Stomach smooth muscle (tissue), 2 donors: ENCODE measurements around the gene PARD3B.

Source experiments
- H3K27ac ChIP-seq: one replicate; pipeline ENCODE4 v1.7.0; 2013; ENCODE audit warnings: mild to moderate bottlenecking, low read length, inconsistent platforms
- H3K27me3 ChIP-seq, 2 donors: one replicate each; pipeline ENCODE4 v1.7.0; 2013; ENCODE audit warnings: low read length in 2 of 2; ENCODE audit not compliant: insufficient read depth in 2 of 2, control insufficient read depth in 1 of 2
- H3K36me3 ChIP-seq, 2 donors: one replicate each; pipeline ENCODE4 v1.7.0; 2013; ENCODE audit warnings: low read length in 2 of 2; ENCODE audit not compliant: control insufficient read depth in 2 of 2, insufficient read depth in 2 of 2
- H3K4me1 ChIP-seq: one replicate; pipeline ENCODE4 v1.7.0; 2013; ENCODE audit warnings: low read length; ENCODE audit not compliant: control insufficient read depth, insufficient read depth
- H3K4me3 ChIP-seq, 2 donors: one replicate each; pipeline ENCODE4 v1.7.0; 2013; ENCODE audit warnings: low read length in 2 of 2
- H3K9ac ChIP-seq, 2 donors: one replicate each; pipeline ENCODE4 v1.7.0; 2013; ENCODE audit warnings: low read length in 2 of 2, mild to moderate bottlenecking in 1 of 2
- H3K9me3 ChIP-seq, 2 donors: one replicate each; pipeline ENCODE4 v1.7.0; 2013; ENCODE audit warnings: low read length in 2 of 2; ENCODE audit not compliant: control insufficient read depth in 2 of 2
- donor health status: healthy.
- donor health status: Pancreatic carcinoma.

Gene PARD3B

GRCh38 chr2:205117125-205117524 lies 571.9 kb downstream of the PARD3B start:
- Histone ChIP-seq H3K9ac (no peak overlapping the region), H3K4me1 (no peaks in the 10 kb centered on the region), H3K27ac (no peak overlapping the region), H3K4me3 (no peak overlapping the region), H3K9me3 (no peaks in the 10 kb centered on the region), H3K36me3 (no peaks in the 10 kb centered on the region), H3K27me3 (no peaks in the 10 kb centered on the region)

GRCh38 chr2:205119136-205119535 lies 573.9 kb downstream of the PARD3B start:
- H3K9me3 ChIP-seq: no peaks in the 10 kb centered on the region
- H3K9ac ChIP-seq: no peak overlapping the region
- no peaks in the 10 kb centered on the region for H3K4me1 ChIP-seq

GRCh38 chr2:205128726-205129125 lies 583.5 kb downstream of the PARD3B start:
- Histone ChIP-seq H3K9ac (no peak overlapping the region), H3K4me3 (no peak overlapping the region), H3K36me3 (peaks cover 0 to 5% of the 10 kb centered on the region in 2 donors), H3K9me3 (no peaks in the 10 kb centered on the region), H3K27me3 (no peaks in the 10 kb centered on the region), H3K4me1 (no peaks in the 10 kb centered on the region), H3K27ac (no peak overlapping the region)

More at GRCh38 chr2:205119136-205119535, 573.9 kb downstream of the PARD3B start:
- H3K36me3 ChIP-seq: no peaks in the 10 kb centered on the region
- H3K27ac ChIP-seq: no peak overlapping the region
- no peaks in the 10 kb centered on the region for H3K27me3 ChIP-seq
- H3K4me3 ChIP-seq: no peak overlapping the region

GRCh38 chr2:205129531-205129930 lies 584.3 kb downstream of the PARD3B start:
- Histone ChIP-seq H3K27me3 (no peaks in the 10 kb centered on the region), H3K9me3 (no peaks in the 10 kb centered on the region), H3K4me3 (no peak overlapping the region), H3K9ac (no peak overlapping the region), H3K4me1 (no peaks in the 10 kb centered on the region), H3K27ac (no peak overlapping the region), H3K36me3 (peaks cover 0 to 5% of the 10 kb centered on the region in 2 donors)

- peaks cover 0 to 5% of the 10 kb centered on the region in 2 donors for H3K36me3 ChIP-seq
- H3K9ac ChIP-seq: no peak overlapping the region
- H3K4me3 ChIP-seq: no peak overlapping the region
- H3K9me3 ChIP-seq: no peaks in the 10 kb centered on the region
- H3K27me3 ChIP-seq: no peaks in the 10 kb centered on the region
- no peaks in the 10 kb centered on the region for H3K4me1 ChIP-seq
- H3K27ac ChIP-seq: no peak overlapping the region
Observed at GRCh38 chr2:205130111-205130829, 585.0 kb downstream of the PARD3B start.

- Histone ChIP-seq H3K9ac (no peak overlapping the region), H3K27me3 (no peaks in the 10 kb centered on the region), H3K9me3 (no peaks in the 10 kb centered on the region), H3K4me1 (no peaks in the 10 kb centered on the region), H3K27ac (no peak overlapping the region), H3K4me3 (no peak overlapping the region), H3K36me3 (no peaks in the 10 kb centered on the region)
Observed at GRCh38 chr2:205133544-205133943, 588.3 kb downstream of the PARD3B start.

- H3K36me3 ChIP-seq: no peaks in the 10 kb centered on the region
- H3K9ac ChIP-seq: no peak overlapping the region
- no peaks in the 10 kb centered on the region for H3K9me3 ChIP-seq
- H3K4me3 ChIP-seq: no peak overlapping the region
- H3K27ac ChIP-seq: no peak overlapping the region
- H3K4me1 ChIP-seq: no peaks in the 10 kb centered on the region
- no peaks in the 10 kb centered on the region for H3K27me3 ChIP-seq
Observed at GRCh38 chr2:205138735-205139134, 593.5 kb downstream of the PARD3B start.

GRCh38 chr2:205139822-205140463 lies 594.7 kb downstream of the PARD3B start:
- no peaks in the 10 kb centered on the region for H3K27me3 ChIP-seq
- no peaks in the 10 kb centered on the region for H3K4me1 ChIP-seq
- H3K9me3 ChIP-seq: no peaks in the 10 kb centered on the region
- no peaks in the 10 kb centered on the region for H3K36me3 ChIP-seq
- no peak overlapping the region for H3K4me3 ChIP-seq
- no peak overlapping the region for H3K27ac ChIP-seq
- no peak overlapping the region for H3K9ac ChIP-seq

- H3K27me3 ChIP-seq: no peaks in the 10 kb centered on the region
- no peaks in the 10 kb centered on the region for H3K4me1 ChIP-seq
- no peaks in the 10 kb centered on the region for H3K9me3 ChIP-seq
- no peak overlapping the region for H3K27ac ChIP-seq
- H3K4me3 ChIP-seq: no peak overlapping the region
- no peaks in the 10 kb centered on the region for H3K36me3 ChIP-seq
- H3K9ac ChIP-seq: no peak overlapping the region
Observed at GRCh38 chr2:205141381-205141780, 596.1 kb downstream of the PARD3B start.

GRCh38 chr2:205145888-205146287 lies 600.6 kb downstream of the PARD3B start:
- Histone ChIP-seq H3K27me3 (no peaks in the 10 kb centered on the region), H3K27ac (no peak overlapping the region), H3K4me3 (no peak overlapping the region), H3K36me3 (no peaks in the 10 kb centered on the region), H3K9ac (no peak overlapping the region), H3K9me3 (no peaks in the 10 kb centered on the region), H3K4me1 (peaks cover 4% of the 10 kb centered on the region)

- Histone ChIP-seq H3K36me3 (no peaks in the 10 kb centered on the region), H3K9me3 (no peaks in the 10 kb centered on the region), H3K4me1 (peaks cover 4% of the 10 kb centered on the region), H3K27ac (no peak overlapping the region), H3K4me3 (no peak overlapping the region), H3K27me3 (no peaks in the 10 kb centered on the region), H3K9ac (no peak overlapping the region)
Observed at GRCh38 chr2:205148755-205149154, 603.5 kb downstream of the PARD3B start.
